ENCODE results near the gene IL12RB1.

DNA sequence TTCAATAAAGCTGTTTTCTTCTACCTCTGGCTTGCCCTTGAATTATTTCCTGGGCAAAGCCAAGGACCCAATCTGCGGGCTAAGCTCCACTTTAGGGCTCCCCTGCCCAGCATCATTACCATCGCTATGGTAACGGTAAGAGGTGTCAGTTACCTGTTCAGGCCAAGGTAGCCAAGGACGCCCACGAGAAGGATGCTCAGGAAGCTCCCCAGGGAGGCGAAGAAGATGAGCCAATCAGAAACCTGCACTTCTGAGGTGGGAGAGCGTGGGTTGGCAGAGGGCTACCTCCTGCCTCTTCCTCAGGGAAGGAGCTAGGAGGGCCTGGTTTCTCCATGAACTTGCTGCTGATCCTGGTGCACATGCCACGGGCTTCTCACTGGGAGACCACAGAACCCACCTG, 24.7 kb downstream of the IL12RB1 start:
- TF ChIP-seq, protein P1, sequence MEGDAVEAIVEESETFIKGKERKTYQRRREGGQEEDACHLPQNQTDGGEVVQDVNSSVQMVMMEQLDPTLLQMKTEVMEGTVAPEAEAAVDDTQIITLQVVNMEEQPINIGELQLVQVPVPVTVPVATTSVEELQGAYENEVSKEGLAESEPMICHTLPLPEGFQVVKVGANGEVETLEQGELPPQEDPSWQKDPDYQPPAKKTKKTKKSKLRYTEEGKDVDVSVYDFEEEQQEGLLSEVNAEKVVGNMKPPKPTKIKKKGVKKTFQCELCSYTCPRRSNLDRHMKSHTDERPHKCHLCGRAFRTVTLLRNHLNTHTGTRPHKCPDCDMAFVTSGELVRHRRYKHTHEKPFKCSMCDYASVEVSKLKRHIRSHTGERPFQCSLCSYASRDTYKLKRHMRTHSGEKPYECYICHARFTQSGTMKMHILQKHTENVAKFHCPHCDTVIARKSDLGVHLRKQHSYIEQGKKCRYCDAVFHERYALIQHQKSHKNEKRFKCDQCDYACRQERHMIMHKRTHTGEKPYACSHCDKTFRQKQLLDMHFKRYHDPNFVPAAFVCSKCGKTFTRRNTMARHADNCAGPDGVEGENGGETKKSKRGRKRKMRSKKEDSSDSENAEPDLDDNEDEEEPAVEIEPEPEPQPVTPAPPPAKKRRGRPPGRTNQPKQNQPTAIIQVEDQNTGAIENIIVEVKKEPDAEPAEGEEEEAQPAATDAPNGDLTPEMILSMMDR (IDR thresholded peaks at IDR 0.05) = no peak
- no peak for TF ChIP-seq POLR2A (IDR thresholded peaks at IDR 0.05)
